BJ (cell line): ENCODE measurements around the gene SLC12A3. TPM values are rescaled to one million over a fixed set of nuclear protein-coding genes. Genes with fewer than 3 reads are reported as not detected.

Experiments
- CTCF ChIA-PET: fragments of 350-600 bp; formaldehyde crosslinking; extraction: SDS; loops from one replicate; lab custom pipeline; 2021; ENCODE audit warnings: antibody characterized with exemption, inconsistent platforms; lab: Yijun Ruan, JAX
- POLR2A ChIA-PET: fragments of 300-600 bp; sonication (Branson Sonifier 250); formaldehyde crosslinking; extraction: SDS; loops from one replicate; lab custom pipeline; 2021; ENCODE audit warnings: antibody characterized with exemption; lab: Charles Lee
- DNase-seq: peaks from one replicate; pipeline ENCODE4 v3.0.0-alpha.2; 2011; ENCODE audit warnings: low read depth
- H3K27me3 ChIP-seq: 2 replicates; pipeline ENCODE4 v1.6.0; 2011; ENCODE audit warnings: low read length; ENCODE audit not compliant: control insufficient read depth, insufficient read depth
- H3K36me3 ChIP-seq: 2 replicates; pipeline ENCODE4 v1.5.1; 2011; ENCODE audit warnings: low read length; ENCODE audit not compliant: control insufficient read depth, insufficient read depth
- H3K4me3 ChIP-seq: 2 replicates; pipeline ENCODE4 v1.5.1; 2011; ENCODE audit warnings: low read depth, mild to moderate bottlenecking, control low read depth, low read length
- CTCF ChIP-seq: IDR thresholded peaks from 2 replicates; pipeline ENCODE4 v1.5.1; 2011; ENCODE audit warnings: low read depth, mild to moderate bottlenecking, control low read depth, inconsistent platforms, low read length, moderate library complexity; ENCODE audit not compliant: insufficient read depth
- polyA plus RNA-seq: library from polyadenylated mRNA; depleted of rRNA; stranded (reverse); fragments of >200 nt; gene quantifications from 2 replicates; pipeline ENCODE4 v1.2.3, GENCODE V29; 2011

The SLC12A3 gene
- polyA plus RNA-seq, 1 experiment = not detected

- DNase-seq = no peak
- Histone ChIP-seq H3K27me3 (peaks cover 2% of the 10 kb centered on the region), H3K36me3 (no peaks in the 10 kb centered on the region), H3K4me3 (no peak overlapping the region)
- TF ChIP-seq CTCF = no peak
- ChIA-PET CTCF (no interaction called here), POLR2A (no interaction called here)
Measured at GRCh38 chr16:56921571-56921970, 56.6 kb downstream of the SLC12A3 start.

- Histone ChIP-seq H3K27me3 (peaks cover 2% of the 10 kb centered on the region), H3K4me3 (no peak overlapping the region), H3K36me3 (no peaks in the 10 kb centered on the region)
- no peak for TF ChIP-seq CTCF
- ChIA-PET CTCF (no interaction called here), POLR2A (no interaction called here)
- no peak for DNase-seq
Measured at GRCh38 chr16:56923481-56924091, 58.6 kb downstream of the SLC12A3 start.

GRCh38 chr16:56927471-56927870, 62.5 kb downstream of the SLC12A3 start:
- ChIA-PET CTCF (interaction anchor here (0.7 kb wide), 1 partner anchor 60 kb away, joined by 4 read pairs; no protein-coding TSS in a partner anchor), POLR2A (no interaction called here)
- no peak for DNase-seq
- Histone ChIP-seq H3K36me3 (no peaks in the 10 kb centered on the region), H3K27me3 (no peaks in the 10 kb centered on the region; the same call in 1 of the 2 replicates), H3K4me3 (no peak overlapping the region)
- no peak for TF ChIP-seq CTCF

DNA sequence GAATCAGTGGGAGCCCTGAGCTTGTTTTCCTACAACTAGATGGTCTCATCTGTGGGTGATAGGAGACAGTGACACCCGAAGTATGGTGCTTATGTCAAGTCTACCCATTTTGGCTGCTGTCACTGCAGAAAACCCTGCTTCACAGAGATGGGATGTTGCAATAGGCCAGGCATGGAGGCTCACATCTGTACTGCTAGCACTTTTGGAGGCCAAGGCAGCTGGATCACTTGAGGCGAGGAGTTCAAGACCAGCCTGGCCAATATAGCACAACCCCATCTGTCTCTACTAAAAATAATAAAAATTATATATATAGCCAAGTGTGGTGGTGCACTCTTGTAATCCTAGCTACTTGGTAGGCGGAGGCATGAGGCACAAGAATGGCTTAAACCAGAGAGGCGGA, 64.6 kb downstream of the SLC12A3 start:
- no peak for DNase-seq
- POLR2A ChIA-PET = no interaction called here
- TF ChIP-seq CTCF = no peak
- H3K36me3 ChIP-seq = no peaks in the 10 kb centered on the region
- H3K27me3 ChIP-seq = no peaks in the 10 kb centered on the region
- H3K4me3 ChIP-seq = no peak overlapping the region
- CTCF ChIA-PET = interaction anchor here (1.2 kb wide), 1 partner anchor 108 kb away, joined by 3 read pairs; no protein-coding TSS in a partner anchor

DNA sequence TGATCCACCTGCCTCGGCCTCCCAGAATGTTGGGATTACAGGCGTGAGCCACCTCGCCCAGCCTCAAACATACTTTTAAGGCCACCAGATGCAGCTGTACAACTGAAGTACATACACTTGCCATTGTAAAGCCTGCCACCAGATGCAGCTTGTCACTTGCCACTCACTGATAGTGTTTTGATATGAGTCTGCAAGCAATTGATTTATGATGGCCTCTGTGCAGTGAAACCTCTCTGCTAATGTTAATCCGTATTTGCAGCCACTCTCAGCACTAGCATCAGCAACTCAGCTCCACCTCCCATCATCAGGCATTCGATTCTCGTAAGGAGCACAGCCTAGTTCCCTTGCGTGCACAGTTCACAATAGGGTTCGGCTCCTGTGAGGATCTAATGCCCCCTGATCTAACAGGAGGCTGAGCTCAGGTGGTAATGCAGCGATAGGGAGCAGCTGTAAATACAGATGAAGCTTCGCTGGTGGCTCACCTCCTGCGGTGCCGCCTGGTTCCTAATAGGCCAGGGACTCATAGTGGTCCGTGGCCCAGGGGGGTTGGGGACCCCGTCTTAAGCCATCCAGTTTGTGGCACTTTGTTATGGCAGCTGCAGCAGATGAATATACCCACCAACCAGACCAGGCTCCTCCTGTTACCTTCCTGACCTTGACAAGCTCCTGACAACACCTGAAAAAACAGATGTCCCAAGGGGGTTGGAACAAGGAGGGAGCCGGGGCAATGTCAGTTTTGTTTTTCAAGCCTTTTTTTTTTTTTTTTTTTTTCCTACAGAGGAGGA, 65.7 kb downstream of the SLC12A3 start:
- no peak for TF ChIP-seq CTCF
- no peaks in the 10 kb centered on the region for H3K27me3 ChIP-seq
- DNase-seq = no peak
- H3K36me3 ChIP-seq = no peaks in the 10 kb centered on the region
- ChIA-PET POLR2A (no interaction called here), CTCF (interaction anchor here (0.7 to 1.6 kb wide), 5 partner anchors 11 to 137 kb away, joined by 3 to 5 read pairs (median 3); no protein-coding TSS in a partner anchor)
- no peak overlapping the region for H3K4me3 ChIP-seq
